ENCODE measurements around the gene IRS4.

DNA sequence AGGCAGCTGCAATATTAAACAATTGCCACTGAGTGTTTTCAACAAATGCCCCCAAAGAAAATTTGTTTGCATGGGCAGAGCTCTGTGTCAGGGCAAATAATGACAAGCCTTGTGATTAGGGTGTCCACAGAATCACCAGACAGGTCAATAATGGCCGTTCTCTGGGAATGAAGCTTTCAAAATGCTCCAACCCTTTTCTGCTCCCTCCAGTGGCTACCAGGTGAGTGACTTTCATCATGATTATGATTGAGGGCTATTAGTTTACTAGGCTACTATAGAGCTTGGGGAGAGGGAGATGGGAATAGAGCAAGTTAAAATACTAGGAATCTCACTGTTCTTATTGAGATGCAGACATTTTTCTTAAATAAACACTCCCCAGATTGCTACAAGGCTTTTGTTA is 23.5 kb downstream of the IRS4 start:
- TF ChIP-seq ZNF155 (tag by site-specific recombination; IDR thresholded peaks at IDR 0.05) = no peak
- TF ChIP-seq, protein P1, sequence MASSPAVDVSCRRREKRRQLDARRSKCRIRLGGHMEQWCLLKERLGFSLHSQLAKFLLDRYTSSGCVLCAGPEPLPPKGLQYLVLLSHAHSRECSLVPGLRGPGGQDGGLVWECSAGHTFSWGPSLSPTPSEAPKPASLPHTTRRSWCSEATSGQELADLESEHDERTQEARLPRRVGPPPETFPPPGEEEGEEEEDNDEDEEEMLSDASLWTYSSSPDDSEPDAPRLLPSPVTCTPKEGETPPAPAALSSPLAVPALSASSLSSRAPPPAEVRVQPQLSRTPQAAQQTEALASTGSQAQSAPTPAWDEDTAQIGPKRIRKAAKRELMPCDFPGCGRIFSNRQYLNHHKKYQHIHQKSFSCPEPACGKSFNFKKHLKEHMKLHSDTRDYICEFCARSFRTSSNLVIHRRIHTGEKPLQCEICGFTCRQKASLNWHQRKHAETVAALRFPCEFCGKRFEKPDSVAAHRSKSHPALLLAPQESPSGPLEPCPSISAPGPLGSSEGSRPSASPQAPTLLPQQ (tag by site-specific recombination; IDR thresholded peaks at IDR 0.05) = no peak
- no peak for TF ChIP-seq ZNF629 (tag by site-specific recombination; IDR thresholded peaks at IDR 0.05)
- no peak for TF ChIP-seq ZNF670 (tag by site-specific recombination; IDR thresholded peaks at IDR 0.05; ENCODE audit: low read depth)
- TF ChIP-seq, protein P2, sequence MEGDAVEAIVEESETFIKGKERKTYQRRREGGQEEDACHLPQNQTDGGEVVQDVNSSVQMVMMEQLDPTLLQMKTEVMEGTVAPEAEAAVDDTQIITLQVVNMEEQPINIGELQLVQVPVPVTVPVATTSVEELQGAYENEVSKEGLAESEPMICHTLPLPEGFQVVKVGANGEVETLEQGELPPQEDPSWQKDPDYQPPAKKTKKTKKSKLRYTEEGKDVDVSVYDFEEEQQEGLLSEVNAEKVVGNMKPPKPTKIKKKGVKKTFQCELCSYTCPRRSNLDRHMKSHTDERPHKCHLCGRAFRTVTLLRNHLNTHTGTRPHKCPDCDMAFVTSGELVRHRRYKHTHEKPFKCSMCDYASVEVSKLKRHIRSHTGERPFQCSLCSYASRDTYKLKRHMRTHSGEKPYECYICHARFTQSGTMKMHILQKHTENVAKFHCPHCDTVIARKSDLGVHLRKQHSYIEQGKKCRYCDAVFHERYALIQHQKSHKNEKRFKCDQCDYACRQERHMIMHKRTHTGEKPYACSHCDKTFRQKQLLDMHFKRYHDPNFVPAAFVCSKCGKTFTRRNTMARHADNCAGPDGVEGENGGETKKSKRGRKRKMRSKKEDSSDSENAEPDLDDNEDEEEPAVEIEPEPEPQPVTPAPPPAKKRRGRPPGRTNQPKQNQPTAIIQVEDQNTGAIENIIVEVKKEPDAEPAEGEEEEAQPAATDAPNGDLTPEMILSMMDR (tag by site-specific recombination; IDR thresholded peaks at IDR 0.05) = no peak
- TF ChIP-seq ZNF157 (tag by site-specific recombination; IDR thresholded peaks at IDR 0.05) = no peak
